Stimulated activated CD8-positive, alpha-beta memory T cell treated with anti-CD3 and anti-CD28 coated beads, Interleukin-7, amount 100 ng/mL, for 24 hours (primary cell): ENCODE data around the gene TMTC2.
A peak's percentile ranks its signal among the peaks of the same experiment; 100 is the strongest.

Experiments
- DNase-seq: peaks from one replicate; pipeline ENCODE4 v3.0.0-alpha.2; 2020; ENCODE audit warnings: low read depth

Gene TMTC2

DNA sequence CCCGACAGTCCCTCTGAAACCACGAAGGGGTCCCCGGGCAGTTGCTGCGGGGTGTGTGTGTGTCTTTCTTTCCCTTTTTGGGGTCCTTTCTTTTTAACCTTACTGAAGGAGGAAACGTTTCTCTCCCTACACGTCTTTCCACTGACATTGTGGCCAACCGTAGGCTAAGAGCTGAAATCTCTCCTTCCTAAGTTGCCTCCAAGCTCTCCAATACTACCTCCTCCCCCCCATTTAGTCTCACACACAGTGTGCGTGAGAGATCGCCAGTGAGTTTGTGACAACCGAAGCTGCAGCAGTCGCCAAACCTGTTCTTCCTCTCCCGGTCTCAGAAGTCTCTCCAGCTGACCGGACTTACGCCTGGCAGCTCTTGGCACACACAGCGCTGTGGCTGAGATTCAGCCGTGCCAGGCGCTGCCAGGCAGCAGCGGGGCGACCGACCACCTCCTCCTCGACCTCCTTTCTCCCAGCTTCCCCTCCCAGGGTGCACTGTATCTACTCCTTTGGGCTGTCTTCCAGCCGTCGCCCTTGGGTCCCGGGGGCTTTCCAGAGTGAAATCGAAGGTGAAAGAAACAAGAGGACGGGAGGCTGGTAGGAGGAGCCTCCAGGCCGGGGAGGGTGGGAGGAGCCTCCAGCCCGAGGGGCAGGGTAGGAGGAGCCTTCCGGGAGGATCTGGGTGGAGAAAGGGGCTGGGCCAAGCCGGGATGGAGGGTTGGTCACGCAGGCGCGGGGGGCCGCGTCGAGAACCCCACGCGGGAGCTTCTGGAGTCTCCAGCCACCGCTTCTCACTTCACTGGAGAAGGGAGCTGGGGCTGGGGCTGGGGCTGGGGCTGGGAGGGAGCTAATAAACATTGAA lies at the start of gene TMTC2:
TMTC2 (plus strand) TSS at position 739 of the 853 bp plus-strand sequence.
- DNase-seq: peak; percentile 76

DNA sequence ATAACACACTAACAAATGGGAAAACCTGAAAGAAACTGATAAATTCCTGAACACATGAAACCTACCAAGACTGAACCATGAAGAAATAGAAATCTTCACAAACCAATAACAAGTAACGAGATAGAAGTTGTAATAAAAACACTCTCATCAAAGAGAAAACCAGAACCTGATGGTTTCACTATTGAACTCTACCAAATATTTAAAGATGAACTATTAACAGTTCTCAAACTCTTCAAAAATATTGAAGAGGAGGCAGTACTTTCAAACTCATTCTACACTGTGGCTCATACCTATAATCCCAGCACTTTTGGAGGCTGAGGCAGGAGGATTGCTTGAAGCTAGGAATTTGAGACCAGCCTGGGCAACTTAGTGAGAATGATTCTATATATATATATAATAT lies 48.4 kb upstream of the TMTC2 start:
- DNase-seq: no peak

DNA sequence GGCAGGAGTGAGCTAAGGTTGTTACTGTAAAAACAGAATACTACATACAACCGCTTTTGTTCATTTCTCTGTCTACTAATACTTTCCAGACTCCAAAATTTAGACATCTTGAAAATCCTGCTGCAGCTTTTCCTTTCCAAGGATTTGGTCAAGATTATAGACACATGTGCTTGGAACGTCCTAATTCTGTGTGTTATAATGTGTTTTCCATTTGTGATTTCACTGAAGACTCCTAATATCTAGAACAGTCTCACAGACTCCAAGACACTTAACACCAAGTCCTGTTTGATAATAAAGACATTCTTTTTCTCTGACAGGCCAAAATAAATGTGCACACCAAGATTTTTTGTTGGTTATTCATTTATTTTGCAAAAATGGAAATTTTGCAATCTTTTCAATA lies 41.8 kb upstream of the TMTC2 start:
- DNase-seq: no peak

DNA sequence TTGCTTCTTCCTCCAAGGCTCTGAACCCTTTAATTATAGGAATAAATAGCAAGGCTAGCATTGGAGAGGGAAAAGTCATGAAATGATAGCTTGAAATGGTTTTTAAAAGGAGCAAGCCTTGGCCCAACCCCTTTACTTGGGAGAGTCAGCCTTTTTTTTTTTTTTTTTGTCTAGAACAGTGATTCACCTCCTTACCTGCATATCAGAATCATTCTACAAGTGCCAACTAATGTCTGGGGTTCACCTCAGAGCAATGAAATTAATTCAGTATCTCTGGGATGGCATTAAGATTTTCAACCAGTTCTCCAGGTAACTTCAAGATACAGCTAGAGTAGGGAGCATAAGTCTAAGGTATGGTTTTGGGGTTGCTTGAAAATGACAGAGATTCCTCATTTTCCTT lies 41.3 kb upstream of the TMTC2 start:
- no peak for DNase-seq

DNA sequence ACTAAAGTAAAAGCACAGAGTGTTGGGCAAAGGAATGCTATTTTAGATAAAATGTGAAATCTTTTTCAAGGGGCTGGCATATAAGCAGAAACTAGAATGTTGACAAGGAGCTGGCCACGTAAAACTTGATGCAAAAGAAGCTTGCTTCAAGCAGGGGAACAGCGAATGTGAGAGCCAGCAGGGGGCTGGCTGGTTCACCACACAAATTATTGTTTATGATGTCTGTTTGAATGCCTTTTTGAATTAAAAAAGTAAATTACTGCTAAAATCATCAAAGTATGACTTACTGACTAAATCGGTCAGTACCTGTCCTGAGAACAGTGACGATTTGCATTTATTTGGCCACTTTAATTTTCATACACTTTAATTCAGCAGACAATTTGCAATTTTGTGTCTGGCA lies 38.9 kb upstream of the TMTC2 start:
- DNase-seq: no peak

DNA sequence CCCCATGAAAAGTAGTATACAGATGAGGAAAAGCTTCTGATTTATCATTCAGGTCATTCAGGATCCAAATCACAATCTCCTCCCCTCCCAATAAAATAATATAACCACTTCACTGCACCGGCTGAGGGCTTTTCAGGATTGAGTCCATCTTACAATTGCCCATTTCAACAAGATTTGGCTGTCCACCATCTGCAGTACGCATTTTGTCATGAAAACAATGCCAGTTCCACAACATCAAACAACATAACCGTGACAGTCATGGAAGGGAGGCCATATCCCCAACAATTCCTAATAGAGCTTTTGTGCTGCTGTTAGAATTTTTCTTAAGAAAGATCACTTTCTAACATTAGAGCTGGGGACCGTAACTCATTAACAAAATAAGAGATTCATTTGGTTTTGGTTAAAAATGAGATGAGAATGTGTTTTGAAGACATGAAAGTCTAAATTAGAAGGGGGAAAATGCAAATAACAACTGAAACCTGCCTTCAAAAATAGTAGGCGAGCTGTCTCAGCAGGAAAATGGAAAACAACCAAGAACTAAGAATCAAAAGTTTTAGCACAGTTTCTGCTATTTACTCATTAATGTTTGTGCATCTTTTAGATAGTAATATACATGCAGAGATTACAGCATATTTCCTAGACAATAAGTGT lies 38.3 kb upstream of the TMTC2 start:
- no peak for DNase-seq

DNA sequence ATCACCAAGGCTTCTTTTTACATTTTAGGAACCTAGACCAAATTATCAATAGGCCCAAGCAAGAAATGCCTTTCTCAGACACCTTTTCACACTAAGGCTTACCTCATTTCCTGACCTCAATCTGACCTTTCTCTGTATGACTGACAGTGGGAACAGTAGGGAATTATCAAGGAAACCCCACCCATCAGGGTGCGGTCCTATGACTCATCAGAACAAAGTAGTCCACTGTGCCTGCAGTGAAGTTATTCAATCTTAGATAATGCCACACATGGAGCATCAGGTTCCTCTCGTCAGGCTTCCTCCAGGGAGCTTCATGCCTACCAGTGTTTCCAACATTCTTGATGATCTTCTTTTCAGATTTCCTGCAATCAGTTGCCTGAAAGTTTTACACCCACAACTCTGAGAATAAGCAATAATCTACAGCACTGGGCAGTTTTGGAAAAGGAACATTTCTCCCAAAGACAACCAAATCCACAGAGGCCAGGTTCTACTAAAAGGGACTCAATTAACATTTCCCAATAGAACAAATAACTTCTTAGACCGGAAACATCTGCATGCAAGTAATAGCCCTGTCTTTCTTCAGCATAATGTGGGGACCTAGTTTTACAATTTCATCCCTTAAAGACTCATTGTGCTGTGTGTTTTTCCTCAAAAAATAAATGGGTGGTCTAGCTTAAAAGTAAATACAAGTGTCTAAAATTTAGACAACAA lies 35.9 kb upstream of the TMTC2 start:
- DNase-seq: no peak

DNA sequence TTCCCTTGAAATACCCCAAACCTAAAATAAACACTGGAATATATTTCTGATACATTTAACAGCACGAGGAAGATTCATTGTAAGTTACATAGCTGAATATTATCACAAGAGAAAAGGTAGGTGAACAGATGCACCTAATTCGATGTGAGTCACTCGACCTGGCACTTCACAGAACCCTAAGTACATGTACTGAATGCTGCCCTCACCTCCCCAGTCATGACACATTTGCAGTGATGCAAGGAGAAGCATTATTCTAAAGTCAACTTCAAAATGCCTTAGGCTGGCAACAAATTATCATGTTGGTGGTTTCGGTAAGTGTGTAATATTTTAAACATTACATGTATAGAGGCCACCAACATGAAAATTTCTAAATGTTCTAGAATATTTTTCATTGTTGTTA lies 35.2 kb upstream of the TMTC2 start:
- DNase-seq: no peak

DNA sequence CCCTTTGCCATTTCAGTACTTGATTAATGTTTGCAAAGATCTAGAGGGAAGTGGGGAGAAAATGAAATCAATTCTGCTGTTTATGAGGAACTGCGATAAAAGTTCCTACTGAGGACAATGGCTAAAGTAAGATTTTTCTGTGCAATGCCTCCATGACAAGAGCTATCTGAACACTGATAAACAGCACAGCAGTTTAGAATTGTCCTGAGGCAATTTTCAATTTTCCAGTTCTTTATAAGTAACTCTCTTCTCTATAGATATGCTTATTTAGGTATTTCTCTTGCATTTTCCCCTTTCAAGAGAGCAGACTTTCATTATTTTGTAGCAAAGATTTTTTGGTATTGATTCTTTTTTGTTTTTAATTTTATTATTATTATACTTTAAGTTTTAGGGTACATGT lies 34.6 kb upstream of the TMTC2 start:
- DNase-seq: no peak

DNA sequence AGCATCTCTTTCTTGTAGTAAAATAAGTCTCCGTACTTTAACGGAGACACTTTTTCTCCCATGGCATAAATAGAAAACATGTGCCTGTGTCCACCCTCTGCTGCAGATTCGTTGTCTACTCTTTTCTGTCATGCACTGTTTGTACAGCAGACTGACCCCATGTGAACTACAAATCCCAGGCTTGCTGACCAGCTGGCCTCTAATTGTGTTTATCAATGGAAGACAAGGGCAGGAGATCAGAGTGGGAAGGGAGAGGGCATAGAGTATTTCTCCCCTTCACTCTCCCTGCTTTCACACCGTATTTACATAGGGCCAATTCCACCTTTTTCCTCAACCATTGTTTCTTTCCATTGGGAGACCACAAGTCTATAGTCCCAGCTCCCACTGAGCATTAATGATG lies 31.0 kb upstream of the TMTC2 start:
- no peak for DNase-seq

DNA sequence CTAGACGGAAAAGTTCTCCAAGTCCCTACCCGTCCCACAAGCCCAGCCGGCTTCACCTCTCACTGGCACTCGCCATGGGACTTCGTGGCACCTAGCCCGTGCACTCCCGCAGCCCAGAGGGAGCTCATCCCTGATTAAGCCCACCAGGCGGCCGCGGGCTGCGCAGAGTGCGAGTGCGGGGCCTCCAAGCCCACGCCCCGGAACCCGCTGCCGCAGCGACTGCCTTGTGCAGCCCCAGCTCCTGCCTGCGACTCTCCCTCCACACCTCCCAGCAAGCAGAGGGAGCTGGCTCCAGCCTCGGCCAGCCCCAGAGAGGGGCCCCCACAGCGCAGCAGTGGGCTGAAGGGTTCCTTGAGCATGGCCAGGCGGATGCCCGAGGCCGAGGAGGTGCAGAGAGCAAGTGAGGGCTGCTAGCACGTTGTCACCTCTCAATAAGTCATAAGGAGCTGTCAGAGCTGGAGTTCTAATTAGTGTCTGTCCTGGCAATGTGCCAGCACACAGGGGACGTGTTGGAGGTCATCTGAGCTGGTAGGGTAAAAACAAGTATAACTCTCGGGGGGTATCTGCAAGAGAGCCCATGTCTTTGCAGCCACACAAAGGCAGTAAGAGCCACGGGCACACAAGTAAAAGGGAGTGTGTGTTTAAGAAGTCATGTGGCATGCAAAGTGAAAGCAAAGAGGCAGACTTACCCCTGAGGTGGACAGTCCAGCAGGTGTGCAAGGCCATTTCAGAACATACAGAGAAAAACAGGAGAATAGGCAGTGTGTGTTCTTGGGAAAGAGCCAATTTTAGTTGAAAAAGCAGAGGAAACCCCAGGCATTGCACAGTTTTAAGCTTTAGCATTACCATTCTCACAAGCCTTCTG lies 27.1 kb upstream of the TMTC2 start:
- DNase-seq: no peak

DNA sequence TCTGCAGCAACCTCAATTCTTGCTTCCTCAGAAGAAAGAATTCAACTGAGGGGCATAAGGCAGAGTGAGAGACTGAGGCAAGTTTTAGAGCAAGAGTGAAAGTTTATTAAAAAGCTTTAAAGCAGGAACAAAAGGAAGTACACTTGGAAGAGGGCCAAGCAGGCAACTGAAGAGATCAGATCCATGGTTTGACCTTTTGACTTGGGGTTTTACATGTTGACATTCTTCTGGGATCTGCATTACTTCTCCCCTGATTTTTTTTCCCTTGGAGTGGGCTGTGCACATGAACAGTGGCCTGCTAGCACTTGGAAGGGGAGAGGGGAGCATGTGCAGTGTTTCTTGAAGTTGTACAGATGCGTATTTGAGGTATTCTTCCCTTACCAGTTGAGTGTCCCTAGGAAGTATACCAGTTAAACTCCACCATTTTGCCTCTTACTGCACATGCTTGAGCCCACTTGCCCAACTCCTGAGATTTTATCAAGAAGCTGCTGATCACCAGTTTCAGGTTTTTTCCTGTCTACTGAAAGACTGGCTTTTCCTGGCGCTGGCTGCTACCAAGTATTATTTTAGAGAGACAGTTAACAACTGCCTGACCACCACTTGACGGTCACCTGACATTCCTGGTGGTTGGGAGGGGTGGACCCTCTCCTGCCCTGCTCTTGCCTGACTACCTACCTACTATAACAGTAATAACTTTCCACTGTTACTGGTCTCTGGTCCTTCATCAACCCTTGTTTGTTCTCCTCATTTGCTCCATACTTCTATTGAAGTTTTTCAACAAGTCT lies 26.0 kb upstream of the TMTC2 start:
- no peak for DNase-seq

DNA sequence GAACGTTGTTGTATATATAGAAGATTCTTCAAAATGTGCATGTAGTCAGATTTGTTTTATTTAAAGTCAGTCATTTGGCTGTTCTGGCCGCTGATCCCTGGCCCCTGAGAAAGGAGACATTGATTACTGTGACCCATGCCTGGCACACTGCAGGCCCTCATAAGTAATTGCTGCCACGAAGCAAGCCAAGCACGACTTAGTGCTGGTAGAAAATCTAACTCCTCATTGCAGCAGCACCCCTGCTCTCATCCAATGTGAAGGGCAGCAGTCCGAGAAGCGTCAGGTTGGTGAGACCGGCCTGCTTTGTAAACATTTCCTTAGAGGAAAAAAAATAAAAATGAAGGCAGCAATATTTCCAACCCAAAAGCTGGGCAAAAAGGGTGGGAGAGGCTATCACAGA lies 22.8 kb upstream of the TMTC2 start:
- no peak for DNase-seq

DNA sequence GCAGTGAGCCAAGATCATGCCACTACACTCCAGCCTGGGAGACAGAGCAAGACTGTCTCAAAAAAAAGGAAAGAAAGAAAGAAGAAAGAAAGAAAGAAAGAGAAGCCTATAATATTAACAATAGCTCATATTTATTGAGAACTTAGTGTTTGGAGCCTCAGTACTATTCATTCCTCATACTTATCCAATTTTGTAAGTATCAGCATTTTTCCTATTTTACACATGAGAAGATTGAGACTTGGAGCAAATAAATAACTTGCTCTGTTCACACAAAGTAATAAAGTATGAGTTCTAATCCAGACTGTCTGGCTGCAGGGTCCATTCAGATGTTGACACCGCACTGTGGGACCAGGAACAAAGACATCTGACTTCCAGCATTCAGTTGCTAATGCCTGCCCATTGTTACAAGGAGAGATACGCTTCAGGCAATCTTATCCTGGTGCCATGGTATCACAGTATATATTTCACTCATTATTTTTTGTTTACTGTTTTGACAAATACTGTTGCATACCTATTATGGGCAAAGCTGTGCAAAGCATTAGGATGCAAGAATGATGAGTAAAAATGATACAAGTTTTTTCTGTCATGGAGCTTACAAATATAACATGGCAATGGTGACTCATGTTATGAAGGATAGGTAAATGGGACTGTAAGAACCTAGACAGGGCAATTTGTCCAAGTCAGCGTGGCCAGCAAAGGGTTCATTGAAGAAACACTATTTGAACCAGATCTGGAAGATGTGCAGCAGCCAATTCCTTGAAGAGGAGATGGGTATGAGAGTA lies 21.4 kb upstream of the TMTC2 start:
- no peak for DNase-seq

DNA sequence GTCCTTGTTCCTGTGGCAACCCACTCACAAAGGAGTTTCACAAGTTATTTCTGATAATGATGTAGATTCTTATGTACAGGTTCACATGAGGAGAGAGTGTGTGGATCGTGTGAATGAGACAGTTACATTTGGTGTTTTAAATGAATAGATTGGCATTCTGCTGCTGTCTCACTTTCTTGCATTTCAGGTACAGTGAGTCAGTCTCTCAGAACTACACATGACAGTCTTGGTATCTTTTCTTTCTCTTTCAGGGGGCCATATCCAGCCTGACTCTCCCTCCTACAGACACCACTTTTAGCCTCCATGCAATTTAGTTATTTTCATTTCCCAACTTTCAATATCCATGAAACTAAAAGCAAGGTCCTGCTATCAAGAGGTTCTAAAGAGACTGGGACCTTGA lies 19.9 kb upstream of the TMTC2 start:
- DNase-seq: no peak

DNA sequence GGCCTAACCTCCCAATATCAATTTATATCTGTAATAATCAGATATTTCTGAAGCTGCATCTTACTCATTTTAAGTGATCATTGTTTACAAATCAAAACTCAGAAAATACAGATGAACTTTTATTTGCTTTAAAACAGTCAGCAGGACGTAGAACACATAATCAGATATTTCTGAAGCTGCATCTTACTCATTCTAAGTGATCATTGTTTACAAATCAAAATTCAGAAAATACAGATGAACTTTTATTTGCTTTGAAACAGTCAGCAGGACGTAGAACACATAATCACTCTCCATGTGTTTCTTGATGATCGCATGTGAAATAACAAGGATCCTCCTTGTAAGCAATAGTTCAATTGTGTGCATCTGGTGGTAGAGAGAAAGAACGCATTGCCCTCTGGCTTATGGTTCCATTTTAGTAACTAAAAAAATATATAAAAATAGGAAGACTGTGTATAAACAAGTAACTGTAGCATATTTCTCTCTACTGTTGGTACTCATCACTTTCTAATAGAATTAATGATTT lies 15.0 kb upstream of the TMTC2 start:
- DNase-seq: no peak

DNA sequence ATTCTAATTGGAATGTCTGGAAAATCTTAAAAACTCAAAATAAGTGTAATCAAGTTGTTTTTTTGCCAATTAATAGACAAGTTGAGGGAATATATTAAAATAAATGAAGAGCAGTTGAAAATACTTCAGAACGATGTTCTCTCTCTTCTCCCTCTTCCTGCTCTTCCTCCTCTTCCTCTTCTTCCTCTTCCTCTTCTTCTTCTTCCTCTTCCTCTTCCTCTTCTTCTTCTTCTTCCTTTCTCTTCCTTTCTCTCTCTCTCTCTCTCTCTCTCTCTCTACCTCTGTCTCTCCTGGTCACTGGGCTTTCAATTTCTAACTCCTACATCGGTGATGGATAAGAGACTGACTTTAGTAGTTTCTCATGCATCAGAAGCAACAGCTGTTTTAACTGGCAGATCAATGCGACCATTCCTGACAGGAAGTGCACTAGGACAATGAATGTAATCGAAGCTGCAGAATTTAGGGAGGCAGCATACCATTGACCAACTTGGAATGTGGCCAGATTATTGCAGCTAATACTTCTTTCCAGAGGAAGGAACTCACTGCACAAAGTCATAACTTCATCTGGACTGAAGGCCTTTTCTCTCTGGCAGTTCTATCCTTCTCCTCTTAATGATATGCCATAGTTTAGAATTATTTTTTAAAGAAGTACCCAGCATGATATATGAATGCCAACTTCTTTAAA lies 13.8 kb upstream of the TMTC2 start:
- DNase-seq: no peak

DNA sequence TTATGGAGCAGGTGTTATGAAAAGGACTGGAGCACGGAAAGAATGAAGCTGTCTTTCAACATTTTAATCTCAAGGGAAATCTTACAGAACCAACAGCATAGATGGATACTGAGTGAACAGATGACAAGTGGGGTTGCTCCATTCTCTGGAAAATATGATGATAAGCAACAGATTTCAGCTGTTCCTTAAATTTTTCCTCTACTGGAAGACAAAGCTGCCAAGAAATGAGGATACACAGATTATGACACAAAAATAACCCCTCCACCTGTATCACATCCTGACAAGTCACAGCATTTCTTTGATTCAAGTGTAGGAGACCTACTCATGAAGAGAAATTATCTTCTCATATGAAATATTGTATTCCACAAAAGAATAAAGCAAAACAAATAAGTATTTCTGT lies 13.0 kb upstream of the TMTC2 start:
- DNase-seq: no peak

DNA sequence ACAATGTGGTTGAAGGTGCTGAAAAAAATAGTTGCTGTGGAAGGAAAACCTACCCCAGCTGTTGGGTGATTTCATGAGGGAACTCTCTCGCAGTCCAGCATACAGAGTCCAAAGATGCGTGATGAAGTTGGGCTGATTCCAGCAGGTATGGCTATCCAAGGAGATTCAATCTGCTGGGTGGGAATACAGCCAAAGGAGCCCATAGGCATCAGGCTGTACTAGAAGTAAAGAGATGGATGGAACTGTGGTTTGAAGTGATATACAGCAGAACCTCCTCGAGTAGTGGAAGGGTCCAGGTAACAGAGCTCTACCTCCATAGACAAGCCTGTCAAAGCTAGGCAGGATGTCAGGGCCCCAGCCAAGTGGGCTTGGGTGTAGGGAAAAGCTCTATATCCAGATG lies 11.5 kb upstream of the TMTC2 start:
- no peak for DNase-seq

DNA sequence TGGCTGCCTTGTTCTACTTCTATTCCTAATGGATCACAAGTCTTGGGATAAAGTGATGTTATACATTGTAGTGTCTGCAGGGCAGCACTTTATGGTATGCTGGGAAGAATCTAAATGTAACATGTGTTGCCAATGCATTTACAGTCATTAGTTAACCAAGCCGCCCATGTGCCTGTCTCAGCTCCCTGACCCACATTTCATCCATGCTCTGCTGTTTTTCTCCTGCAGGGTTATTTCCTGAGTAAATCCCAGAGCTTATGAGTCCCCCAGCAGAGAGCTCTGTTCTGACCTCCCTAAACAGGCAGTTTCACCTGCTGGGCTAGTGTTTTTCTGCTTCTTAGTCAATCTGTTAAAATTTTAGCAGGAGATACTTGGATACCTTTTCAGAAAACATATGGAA lies 4.4 kb upstream of the TMTC2 start:
- DNase-seq: no peak
